Measurements from ENCODE around the gene FAM162A. TPM values are rescaled to one million over a fixed set of nuclear protein-coding genes. Genes with fewer than 3 reads are reported as not detected.

Gene FAM162A
- total RNA-seq, 2 donors from 2014 or later = 37.3 to 53.4 TPM

DNA sequence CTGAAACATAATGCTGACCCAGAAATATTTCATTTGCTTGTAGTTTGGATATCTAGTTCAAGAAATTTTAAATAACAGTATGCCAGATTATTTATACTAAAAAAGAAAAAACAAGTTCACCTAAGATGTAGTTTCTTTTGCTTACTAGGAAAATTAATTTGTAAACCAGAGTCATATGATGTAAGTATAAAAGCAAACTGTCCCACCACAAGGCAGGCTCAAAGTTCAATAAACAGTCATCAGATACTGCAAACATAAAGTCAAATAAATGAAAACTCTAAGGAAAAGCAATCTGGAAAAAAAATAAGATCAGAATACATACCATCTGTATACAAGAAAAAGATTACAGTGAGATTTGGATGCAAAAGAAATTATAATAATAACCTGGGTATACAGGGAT lies 72.1 kb downstream of the FAM162A start:
- DNase-seq (ENCODE audit: low spot score) (no peak), ATAC-seq (no peak)
- H3K36me3 Mint-ChIP-seq = peaks cover 20% of the 10 kb centered on the region
- H3K4me1 Mint-ChIP-seq (ENCODE audit: low read depth in 2 of 2) = no peaks in the 10 kb centered on the region
- no peak overlapping the region for H3K4me3 Mint-ChIP-seq
- no peak overlapping the region for H3K27ac Mint-ChIP-seq
- no peaks in the 10 kb centered on the region for H3K9me3 Mint-ChIP-seq
- no peaks in the 10 kb centered on the region for H3K27me3 Mint-ChIP-seq

DNA sequence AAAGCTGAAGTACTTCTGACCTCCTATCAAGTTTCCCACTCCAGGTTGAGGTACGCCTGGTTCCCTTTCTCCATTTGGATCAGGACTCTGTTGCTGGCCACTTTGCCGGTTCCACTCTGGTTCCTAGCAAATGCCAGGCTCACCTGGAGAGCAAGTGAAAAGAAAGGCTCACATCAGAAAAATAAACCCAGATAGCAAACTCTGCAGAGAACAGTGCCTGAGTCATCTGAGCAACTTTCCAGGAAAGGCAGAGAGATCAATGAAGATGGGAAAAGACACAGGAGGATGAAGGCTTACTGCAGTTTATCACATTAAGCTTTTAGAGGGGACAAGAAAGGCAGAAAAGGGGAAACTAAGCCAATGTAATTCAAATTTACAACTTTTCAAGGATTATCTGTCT lies 73.7 kb downstream of the FAM162A start:
- peaks cover 3 to 5% of the 10 kb centered on the region in 2 donors for H3K4me1 Mint-ChIP-seq (ENCODE audit: low read depth in 2 of 2)
- peak overlapping the region in 1 of 2 donors; percentile 37 for H3K27ac Mint-ChIP-seq
- peaks cover 30% of the 10 kb centered on the region for H3K36me3 Mint-ChIP-seq
- no peaks in the 10 kb centered on the region for H3K9me3 Mint-ChIP-seq
- H3K27me3 Mint-ChIP-seq = no peaks in the 10 kb centered on the region
- no peak for ATAC-seq
- no peak overlapping the region for H3K4me3 Mint-ChIP-seq
- no peak for DNase-seq (ENCODE audit: low spot score)

DNA sequence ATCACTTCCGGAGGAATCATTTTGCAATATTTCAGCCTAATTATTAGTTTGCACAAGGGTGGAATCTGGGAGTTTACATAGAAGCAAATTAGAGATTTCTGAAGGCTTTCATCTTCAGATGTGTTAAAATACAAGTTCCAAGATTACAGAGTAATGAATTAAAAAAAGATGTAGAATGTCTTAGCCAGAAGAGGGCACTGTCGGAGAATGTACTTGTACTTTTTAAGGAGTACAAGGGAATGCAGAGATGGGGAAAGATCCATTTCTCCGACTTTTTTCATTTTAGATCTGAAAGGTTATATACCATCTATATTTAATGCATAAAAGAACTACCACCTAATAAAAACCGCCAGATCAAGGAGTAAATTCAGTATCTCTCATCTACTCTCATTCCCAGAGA lies 75.0 kb downstream of the FAM162A start:
- Mint-ChIP-seq H3K9me3 (no peaks in the 10 kb centered on the region), H3K4me3 (no peak overlapping the region), H3K27ac (no peak overlapping the region), H3K27me3 (no peaks in the 10 kb centered on the region), H3K36me3 (peaks cover 27% of the 10 kb centered on the region), H3K4me1 (ENCODE audit: low read depth in 2 of 2) (peaks cover 3 to 5% of the 10 kb centered on the region in 2 donors)
- ATAC-seq (no peak), DNase-seq (ENCODE audit: low spot score) (no peak)

- peaks cover 23% of the 10 kb centered on the region for H3K36me3 Mint-ChIP-seq
Observed at GRCh38 chr3:122461806-122462205, 77.8 kb downstream of the FAM162A start.

More at GRCh38 chr3:122461806-122462205, 77.8 kb downstream of the FAM162A start:
- H3K4me3 Mint-ChIP-seq = no peak overlapping the region
- H3K27ac Mint-ChIP-seq = peak overlapping the region in 1 of 2 donors; percentile 66
- DNase-seq (ENCODE audit: low spot score) = no peak
- H3K27me3 Mint-ChIP-seq = no peaks in the 10 kb centered on the region
- peaks cover 5 to 8% of the 10 kb centered on the region in 2 donors for H3K4me1 Mint-ChIP-seq (ENCODE audit: low read depth in 2 of 2)
- no peaks in the 10 kb centered on the region for H3K9me3 Mint-ChIP-seq
- ATAC-seq = no peak

Other genes starting within 250 kb of the FAM162A start
- not detected for gene CASR, start 200.5 kb upstream of the FAM162A start, total RNA-seq
- not detected for gene CSTA, start 58.9 kb upstream of the FAM162A start, total RNA-seq
- gene MIX23, start 951 bp upstream of the FAM162A start, total RNA-seq = 10 to 100 TPM; 48.2 to 59.0 TPM
- 1 to 10 TPM; 4.4 to 5.8 TPM for gene WDR5B, start 31.9 kb downstream of the FAM162A start, total RNA-seq
- gene KPNA1, start 130.8 kb downstream of the FAM162A start, total RNA-seq = 10 to 100 TPM; 55.9 to 64.7 TPM
- 10 to 100 TPM; 45.5 to 61.7 TPM for gene PARP9, start 180.1 kb downstream of the FAM162A start, total RNA-seq
- 100 to 1,000 TPM in 1 of 2 donors, 10 to 100 TPM in 1; 56.4 to 110 TPM for gene DTX3L, start 180.2 kb downstream of the FAM162A start, total RNA-seq
- gene PARP15, start 193.5 kb downstream of the FAM162A start, total RNA-seq = 10 to 100 TPM; 49.6 to 72.9 TPM